K562 (cell line): Measurements from ENCODE around the gene IL1RAPL2. TPM values are rescaled to one million over a fixed set of nuclear protein-coding genes. Genes with fewer than 3 reads are reported as not detected.

ENCODE experiments used
- ATAC-seq: fragments of 200-7000 bp; cut with Tn5 transposase; 3 replicates; pipeline ENCODE4 v1.9.1; 2020; ENCODE audit warnings: moderate library complexity
- BruUV-seq: library from RNA; stranded (reverse); fragments of 400-500 nt; replicated peaks from 2 replicates; lab custom pipeline; 2021; lab: Mats Ljungman, UMichigan
- CTCF ChIA-PET: fragments of 300-600 bp; formaldehyde crosslinking; extraction: SDS; loops from one replicate; lab custom pipeline; 2021; ENCODE audit warnings: low intra/inter-chr PET ratio; lab: Yijun Ruan, JAX
- POLR2A ChIA-PET: fragments of 300-600, 350-650 bp; sonication (Branson Sonifier 250); formaldehyde crosslinking; extraction: SDS; loops from one replicate; lab custom pipeline; 2021; ENCODE audit warnings: antibody characterized with exemption, inconsistent platforms; lab: Yijun Ruan, JAX
- DNase-seq, 4 experiments: peaks; one replicate each; pipeline versions ENCODE4 v3.0.0 to v3.0.0-alpha.2; 2011 to 2018; ENCODE audit warnings: low spot score in 3 of 4, mixed read lengths in 3 of 4; ENCODE audit errors: extremely low read depth in 1 of 4
- FAIRE-seq: peaks from 2 replicates; lab custom pipeline; 2011; peaks lifted over from hg19 to GRCh38; lab: Jason Lieb, UNC
- H2AFZ ChIP-seq: 2 replicates; pipeline ENCODE4 v1.6.0; 2011; ENCODE audit warnings: low read depth, low read length, control low read depth, inconsistent platforms
- H3K27ac ChIP-seq: fragments of 200-600 bp; 3 replicates; pipeline ENCODE4 v1.8.0; 2011; ENCODE audit warnings: low read depth, mild to moderate bottlenecking, control low read depth, inconsistent platforms, low read length, moderate library complexity, mixed read lengths; ENCODE audit errors: extremely low read depth
- H3K27me3 ChIP-seq, 2 experiments: fragments of 300-600 bp in 1 of 2; 2 replicates in 1 of 2; 3 replicates in 1 of 2; pipeline versions ENCODE4 v1.6.0 to v1.8.0; 2011; ENCODE audit warnings: inconsistent platforms in 2 of 2, low read length in 2 of 2, mild to moderate bottlenecking in 1 of 2, mixed read lengths in 1 of 2, moderate library complexity in 1 of 2; ENCODE audit not compliant: control insufficient read depth in 2 of 2, insufficient read depth in 2 of 2
- H3K36me3 ChIP-seq: fragments of 300-600 bp; 3 replicates; pipeline ENCODE4 v1.8.0; 2011; ENCODE audit warnings: mild to moderate bottlenecking, low read length, inconsistent platforms; ENCODE audit not compliant: control insufficient read depth, insufficient read depth
- H3K4me1 ChIP-seq, 2 experiments: fragments of 200-600 bp in 1 of 2; replicated peaks in 1 of 2; 2 replicates in 1 of 2; 3 replicates in 1 of 2; pipeline versions ENCODE4 v1.5.1 to v1.8.0; 2011; ENCODE audit warnings: inconsistent platforms in 2 of 2, low read length in 2 of 2, mild to moderate bottlenecking in 1 of 2, mixed read lengths in 1 of 2, moderate library complexity in 1 of 2; ENCODE audit not compliant: control insufficient read depth in 2 of 2, insufficient read depth in 2 of 2
- H3K4me2 ChIP-seq: 2 replicates; pipeline ENCODE4 v1.6.1; 2011; ENCODE audit warnings: low read length, control low read depth, inconsistent platforms, mixed read lengths; ENCODE audit not compliant: insufficient read depth
- H3K4me3 ChIP-seq: fragments of 200-600 bp; sonication (generic), shearing (Covaris generic); 2 replicates; pipeline ENCODE4 v1.5.1; 2016; ENCODE audit warnings: control low read depth, inconsistent platforms
- H3K79me2 ChIP-seq: fragments of 200-600 bp; 3 replicates; pipeline ENCODE4 v1.8.0; 2011; ENCODE audit warnings: low read length, inconsistent platforms; ENCODE audit not compliant: control insufficient read depth, insufficient read depth
- H3K9ac ChIP-seq, 2 experiments: 2 replicates each; pipeline versions ENCODE4 v1.6.0 to v1.6.1; 2011; ENCODE audit warnings: low read depth in 2 of 2, low read length in 2 of 2, control low read depth in 1 of 2, inconsistent platforms in 1 of 2, mild to moderate bottlenecking in 1 of 2, mixed read lengths in 1 of 2; ENCODE audit not compliant: insufficient read depth in 1 of 2
- H3K9me1 ChIP-seq: one replicate; pipeline ENCODE4 v1.6.0; 2011; ENCODE audit warnings: inconsistent platforms, mild to moderate bottlenecking, low read length, moderate library complexity; ENCODE audit not compliant: control insufficient read depth, insufficient read depth
- H3K9me3 ChIP-seq: replicated peaks from 2 replicates; pipeline ENCODE4 v1.5.1; 2011; ENCODE audit warnings: low read depth, low read length, inconsistent platforms; ENCODE audit not compliant: control insufficient read depth, insufficient read depth
- H4K20me1 ChIP-seq: replicated peaks from 2 replicates; pipeline ENCODE4 v1.6.1; 2011; ENCODE audit warnings: low read length, inconsistent platforms, mixed read lengths; ENCODE audit not compliant: control insufficient read depth, insufficient read depth
- CBX2 ChIP-seq: fragments of 200-600 bp; sonication (generic); IDR thresholded peaks from one replicate; pipeline ENCODE4 v1.6.1; 2012; ENCODE audit warnings: mild to moderate bottlenecking, low read length, inconsistent platforms; ENCODE audit not compliant: insufficient read depth, poor library complexity, severe bottlenecking
- DPF2 ChIP-seq: fragments of 450-650 bp; IDR thresholded peaks from 2 replicates; pipeline ENCODE4 v1.6.1; 2016
- FIP1L1 ChIP-seq: fragments of 200-400 bp; formaldehyde crosslinking; IDR thresholded peaks from 2 replicates; pipeline ENCODE4 v1.6.1; 2018; ENCODE audit warnings: mild to moderate bottlenecking, low read depth, low read length; ENCODE audit not compliant: poor library complexity, severe bottlenecking
- HDGF ChIP-seq: fragments of 450-650 bp; IDR thresholded peaks from 2 replicates; pipeline ENCODE4 v1.6.1; 2016
- HOXB6 ChIP-seq: fragments of 250-450 bp; sonication (Bioruptor Pico); IDR thresholded peaks from 2 replicates; pipeline ENCODE4 v1.5.1; 2022; ENCODE audit warnings: mild to moderate bottlenecking, borderline replicate concordance
- ID3 ChIP-seq, 2 experiments: fragments of 250-450 bp in 1 of 2; fragments of 450-650 bp in 1 of 2; sonication (Bioruptor Pico) in 1 of 2; IDR thresholded peaks; 2 replicates each; pipeline versions ENCODE4 v1.6.1 to v1.8.0; 2016 to 2021; ENCODE audit warnings: mild to moderate bottlenecking in 2 of 2, moderate library complexity in 2 of 2, missing compliant biosample characterization in 1 of 2, missing genetic modification characterization in 1 of 2
- SMARCA5 ChIP-seq: fragments of 450-650 bp; IDR thresholded peaks from 2 replicates; pipeline ENCODE4 v1.6.1; 2016
- ZNF24 ChIP-seq: fragments of 450-650 bp; IDR thresholded peaks from 2 replicates; pipeline ENCODE4 v1.6.1; 2016
- ZNF699 ChIP-seq: fragments of 250-450 bp; sonication (Bioruptor Pico); IDR thresholded peaks from 2 replicates; pipeline ENCODE4 v1.8.0; 2021; ENCODE audit warnings: mild to moderate bottlenecking, moderate library complexity; ENCODE audit not compliant: insufficient replicate concordance
- WGBS: fragments of 100-300 bp; shearing (Covaris generic); methylation state at CpG from one replicate; pipeline ENCODE4 v1.1.6; 2016; ENCODE audit warnings: low coverage, mixed read lengths; ENCODE audit not compliant: insufficient coverage; ENCODE audit errors: missing lambda C conversion rate; 5-methylcytosine and 5-hydroxymethylcytosine counted together
- in situ Hi-C: fragments of 300-500 bp; cut with MboI; formaldehyde crosslinking; loops from 4 replicates; pipeline ENCODE4 v1.15.0; 2018; ENCODE audit warnings: inconsistent platforms, mixed read lengths
- intact Hi-C: fragments of 100-400 bp; cut with micrococcal nuclease; formaldehyde crosslinking; loops from 2 replicates; pipeline ENCODE4 v1.14.2; 2022
- polyA plus RNA-seq, 8 experiments: library from polyadenylated mRNA; depleted of rRNA in 4 of 8; stranded (reverse) in 5 of 8; unstranded in 3 of 8; fragments of >200 nt; fragmentation: Nextera tagmentation in 2 of 8; fragmentation: Illumina TruSeq in 1 of 8; extraction: Ambion mirVana in 2 of 8; extraction: Trizol in 1 of 8; gene quantifications; 2 replicates each; pipeline versions ENCODE4 v1.2.1 to v1.2.3, GENCODE V29; 2011 to 2014; ENCODE audit warnings: inconsistent platforms in 1 of 8, missing spikeins in 1 of 8
- total RNA-seq, 7 experiments: library from RNA; depleted of rRNA in 6 of 7; stranded (reverse); fragments of >200 nt in 6 of 7; fragmentation: Illumina TruSeq in 2 of 7; extraction: Trizol in 2 of 7; gene quantifications; 2 replicates each; pipeline versions ENCODE4 v1.2.1 to v1.2.3, GENCODE V29; 2011 to 2021; ENCODE audit warnings: low replicate concordance in 1 of 7
- TF ChIP-seq, protein P1 (sequence below): fragments of 450-650 bp; formaldehyde crosslinking; IDR thresholded peaks from 2 replicates; pipeline ENCODE4 v1.4.0; 2020; ENCODE audit warnings: mild to moderate bottlenecking, moderate library complexity

The IL1RAPL2 gene
- total and polyA plus RNA-seq, 9 of the 15 experiments (the other 6 are each of a cell fraction or from before 2014, with no cell fraction given): not detected

DNA sequence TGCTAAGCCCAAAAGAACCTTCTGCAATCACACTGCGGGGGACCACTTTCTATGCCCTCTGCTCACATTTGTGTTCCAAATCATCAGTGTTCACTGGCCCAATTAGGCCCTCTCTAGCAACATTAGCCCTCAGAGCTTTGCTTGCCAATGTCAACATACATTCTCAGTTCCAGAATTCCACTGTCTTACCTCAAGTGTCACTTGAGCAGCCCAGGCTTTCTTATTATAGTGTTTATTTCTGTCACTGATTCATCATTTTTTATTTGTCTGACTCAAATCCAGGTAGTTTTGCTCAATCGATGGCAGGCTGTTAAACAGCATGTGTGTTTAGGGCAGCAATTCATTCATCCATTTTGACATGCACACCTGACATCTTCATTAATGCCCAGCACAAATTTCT lies 363.3 kb downstream of the IL1RAPL2 start:
- no TSS peak for BruUV-seq
- FAIRE-seq (no peak), ATAC-seq (no peak)
- H3K9me3 ChIP-seq: no peaks in the 10 kb centered on the region
- H3K27ac ChIP-seq: no peak overlapping the region
- no peak for TF ChIP-seq FIP1L1
- no peak for TF ChIP-seq CBX2
- TF ChIP-seq HDGF: no peak
- no peak for TF ChIP-seq SMARCA5
- no peak for TF ChIP-seq ZNF699 (CRISPR knock-in tag)
- no peak for TF ChIP-seq ID3 (CRISPR knock-in tag; IDR thresholded peaks at IDR 0.05)
- no peak for TF ChIP-seq ID3 (tag; IDR thresholded peaks at IDR 0.05)
- no peak for TF ChIP-seq ZNF24
- TF ChIP-seq DPF2: no peak
- TF ChIP-seq, protein P1, sequence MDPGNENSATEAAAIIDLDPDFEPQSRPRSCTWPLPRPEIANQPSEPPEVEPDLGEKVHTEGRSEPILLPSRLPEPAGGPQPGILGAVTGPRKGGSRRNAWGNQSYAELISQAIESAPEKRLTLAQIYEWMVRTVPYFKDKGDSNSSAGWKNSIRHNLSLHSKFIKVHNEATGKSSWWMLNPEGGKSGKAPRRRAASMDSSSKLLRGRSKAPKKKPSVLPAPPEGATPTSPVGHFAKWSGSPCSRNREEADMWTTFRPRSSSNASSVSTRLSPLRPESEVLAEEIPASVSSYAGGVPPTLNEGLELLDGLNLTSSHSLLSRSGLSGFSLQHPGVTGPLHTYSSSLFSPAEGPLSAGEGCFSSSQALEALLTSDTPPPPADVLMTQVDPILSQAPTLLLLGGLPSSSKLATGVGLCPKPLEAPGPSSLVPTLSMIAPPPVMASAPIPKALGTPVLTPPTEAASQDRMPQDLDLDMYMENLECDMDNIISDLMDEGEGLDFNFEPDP: no peak
- TF ChIP-seq HOXB6 (CRISPR knock-in tag): no peak
- TF ChIP-seq, all 486 proteins: peak for 0
- ChIA-PET POLR2A (no interaction called here), CTCF (no interaction called here)
- no peaks in the 10 kb centered on the region for H3K4me1 ChIP-seq
- 0% methylated on average over 2 of the region's 2 CpGs for WGBS
- in situ Hi-C loops (no loop called here), intact Hi-C loops (no loop called here)
- H3K9ac ChIP-seq: no peak overlapping the region
- H3K79me2 ChIP-seq: no peaks in the 10 kb centered on the region
- no peaks in the 10 kb centered on the region for H3K36me3 ChIP-seq
- H2AFZ ChIP-seq: no peak overlapping the region
- no peak for DNase-seq
- no peaks in the 10 kb centered on the region for H4K20me1 ChIP-seq
- H3K27me3 ChIP-seq: no peaks in the 10 kb centered on the region
- no peak overlapping the region for H3K4me3 ChIP-seq
- no peaks in the 10 kb centered on the region for H3K9me1 ChIP-seq
- H3K4me2 ChIP-seq: no peak overlapping the region
